Stimulated activated CD8-positive, alpha-beta memory T cell treated with anti-CD3 and anti-CD28 coated beads, Interleukin-4, amount 100 ng/mL, for 24 hours (primary cell): ENCODE measurements around the gene SRCAP.

ENCODE experiments used
- DNase-seq: peaks from one replicate; pipeline ENCODE4 v3.0.0-alpha.2; 2020; ENCODE audit warnings: low read depth

SRCAP gene

DNA sequence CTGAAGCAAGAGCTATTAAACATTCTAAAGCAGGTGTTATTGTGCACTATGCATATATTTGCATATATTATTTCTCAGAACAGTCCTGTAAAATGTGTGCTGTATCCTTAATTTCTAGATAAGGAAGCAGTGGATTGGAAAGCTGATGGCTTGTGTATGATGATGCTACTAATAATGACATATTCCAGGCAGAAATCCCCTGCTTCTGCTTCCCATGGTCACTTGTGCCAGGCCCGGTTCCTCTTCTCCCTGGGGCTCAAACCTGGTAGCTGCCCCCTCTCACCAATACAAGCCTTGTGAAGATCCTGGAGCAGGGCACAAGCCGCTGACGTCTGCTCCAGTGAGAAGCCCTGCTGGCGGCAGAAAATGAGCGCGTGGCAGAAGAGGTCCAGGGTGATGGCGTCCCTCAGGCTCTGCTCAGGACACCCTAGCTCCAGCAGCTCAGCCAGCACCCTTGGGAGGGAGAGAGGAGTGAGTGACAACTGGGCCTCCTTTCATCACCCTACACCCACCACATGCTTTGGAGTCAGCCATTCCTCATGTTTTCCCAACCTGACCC lies 61.1 kb downstream of the SRCAP start:
- no peak for DNase-seq

GRCh38 chr16:30760577-30761426 lies 61.8 kb downstream of the SRCAP start:
- DNase-seq = no peak

- peak; percentile 39 for DNase-seq
These were observed 62.5 kb downstream of the SRCAP start for GRCh38 chr16:30761427-30761927.

GRCh38 chr16:30761928-30762902 lies 63.2 kb downstream of the SRCAP start, which contains the start of the genes CFAP119 and RNF40:
Gene CFAP119, minus strand, starts transcription at chr16:30762062. Its CDS starts 314 bp downstream, at chr16:30761748.
Gene RNF40, plus strand, starts transcription at chr16:30762322. Its CDS starts 224 bp downstream, at chr16:30762546.
- peak; percentile 93 for DNase-seq

GRCh38 chr16:30762991-30763725 lies 64.2 kb downstream of the SRCAP start:
- DNase-seq = no peak

GRCh38 chr16:30764086-30764485 lies 65.1 kb downstream of the SRCAP start:
- no peak for DNase-seq

DNA sequence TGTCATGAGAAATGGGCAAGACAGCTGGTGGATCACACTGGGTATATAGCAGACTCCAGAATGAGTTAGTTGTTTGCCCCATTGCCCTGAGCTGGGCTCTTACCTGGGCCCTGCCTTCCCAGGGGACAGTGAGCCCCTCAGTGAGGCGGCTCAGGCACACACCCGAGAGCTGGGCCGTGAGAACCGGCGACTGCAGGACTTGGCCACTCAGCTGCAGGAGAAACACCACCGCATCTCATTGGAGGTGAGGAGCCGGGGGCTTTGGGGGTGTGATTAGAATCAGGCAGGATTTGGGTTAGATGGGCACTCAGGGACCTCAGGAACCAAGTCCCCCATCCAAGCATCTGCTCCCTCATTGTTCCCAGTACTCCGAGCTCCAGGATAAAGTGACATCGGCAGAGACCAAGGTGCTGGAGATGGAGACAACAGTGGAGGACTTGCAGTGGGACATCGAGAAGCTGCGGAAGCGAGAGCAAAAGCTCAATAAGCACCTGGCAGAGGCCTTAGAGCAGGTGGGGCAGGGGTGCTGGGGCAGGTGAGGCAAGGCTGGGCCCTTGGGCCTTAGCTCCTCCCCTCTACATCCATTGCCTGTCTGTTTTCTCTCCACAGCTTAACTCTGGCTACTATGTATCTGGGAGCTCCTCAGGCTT lies 66.0 kb downstream of the SRCAP start:
- no peak for DNase-seq

GRCh38 chr16:30766206-30766932 lies 67.4 kb downstream of the SRCAP start:
- no peak for DNase-seq

DNA sequence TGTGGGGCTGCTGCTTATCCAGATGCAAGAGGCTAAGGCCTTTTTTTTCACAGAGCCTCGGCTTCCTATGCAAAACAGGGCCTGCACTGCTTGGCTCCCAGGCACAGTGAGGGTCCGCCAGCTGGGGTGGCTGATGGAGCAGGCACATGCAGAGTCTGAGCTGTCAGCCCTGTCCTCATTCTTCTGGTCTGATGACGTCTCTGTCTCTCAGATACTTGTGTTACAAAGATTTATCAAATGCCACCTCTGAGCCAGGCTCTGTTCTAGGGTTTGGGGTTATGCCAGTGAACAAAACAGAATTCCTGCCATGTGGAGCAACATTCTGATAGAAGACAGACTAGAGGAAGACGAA lies 67.9 kb downstream of the SRCAP start:
- DNase-seq = no peak

DNA sequence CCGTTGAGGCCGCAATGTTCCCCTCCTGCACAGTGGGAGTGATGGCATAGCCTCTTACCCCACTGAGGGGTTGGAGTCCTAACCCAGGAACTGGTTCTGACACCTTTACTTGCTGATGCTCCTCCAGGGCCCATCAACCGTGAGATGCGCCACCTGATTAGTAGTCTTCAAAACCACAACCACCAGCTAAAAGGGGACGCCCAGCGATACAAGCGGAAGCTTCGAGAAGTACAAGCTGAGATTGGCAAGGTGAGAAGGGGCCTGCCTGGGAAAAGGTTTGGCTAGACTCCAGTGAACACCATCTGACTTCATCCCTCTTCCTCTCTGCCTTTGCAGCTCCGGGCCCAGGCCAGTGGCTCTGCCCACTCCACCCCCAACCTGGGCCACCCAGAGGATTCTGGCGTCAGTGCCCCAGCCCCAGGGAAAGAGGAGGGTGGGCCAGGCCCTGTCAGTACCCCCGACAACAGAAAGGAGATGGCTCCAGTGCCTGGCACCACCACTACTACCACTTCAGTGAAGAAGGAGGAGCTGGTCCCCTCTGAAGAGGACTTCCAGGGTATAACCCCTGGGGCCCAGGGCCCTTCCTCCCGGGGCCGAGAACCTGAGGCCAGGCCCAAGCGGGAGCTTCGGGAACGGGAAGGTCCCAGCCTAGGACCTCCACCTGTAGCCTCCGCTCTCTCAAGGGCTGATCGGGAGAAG lies 68.9 kb downstream of the SRCAP start:
- no peak for DNase-seq

- no peak for DNase-seq
These were observed 69.7 kb downstream of the SRCAP start for GRCh38 chr16:30768583-30769181.

- no peak for DNase-seq
These were observed 70.6 kb downstream of the SRCAP start for GRCh38 chr16:30769379-30770089.

DNA sequence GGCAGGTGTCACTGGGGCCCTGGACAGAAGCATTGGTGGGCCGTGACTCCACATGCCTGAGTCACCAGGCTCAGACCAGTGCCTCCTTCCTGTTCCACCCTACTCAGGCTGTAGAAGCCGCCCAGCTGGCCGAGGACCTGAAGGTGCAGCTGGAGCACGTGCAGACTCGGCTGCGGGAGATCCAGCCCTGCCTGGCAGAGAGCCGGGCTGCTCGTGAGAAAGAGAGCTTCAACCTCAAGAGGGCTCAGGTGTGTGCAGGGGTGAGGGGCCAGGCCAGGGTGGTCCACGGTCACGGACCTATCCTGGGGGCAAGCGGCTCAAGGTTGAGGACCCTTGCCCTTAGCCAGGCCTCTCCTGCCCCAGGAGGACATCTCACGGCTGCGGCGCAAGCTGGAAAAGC lies 72.8 kb downstream of the SRCAP start:
- DNase-seq = no peak

- DNase-seq = no peak
These were observed 74.9 kb downstream of the SRCAP start for GRCh38 chr16:30773826-30774225.

- DNase-seq = no peak
These were observed 75.6 kb downstream of the SRCAP start for GRCh38 chr16:30774367-30775130.

- no peak for DNase-seq
These were observed 76.1 kb downstream of the SRCAP start for GRCh38 chr16:30775131-30775391.

- peak; percentile 51 for DNase-seq
These were observed 76.6 kb downstream of the SRCAP start for GRCh38 chr16:30775392-30776188.
